PC-3 (cell line): ENCODE data around the gene POLD4.

ENCODE experiments used
- CTCF ChIP-seq: fragments of 300-600 bp; sonication (generic); conservative IDR thresholded peaks from 2 replicates; pipeline ENCODE4 v1.5.1; 2017; ENCODE audit warnings: antibody characterized with exemption, low read depth, mild to moderate bottlenecking, low read length
- EZH2phosphoT487 ChIP-seq: fragments of 300-600 bp; sonication (generic); IDR thresholded peaks from 2 replicates; pipeline ENCODE4 v1.6.1; 2018; ENCODE audit warnings: mild to moderate bottlenecking, antibody characterized with exemption, low read length, borderline replicate concordance

- no peak for TF ChIP-seq CTCF
- no peak for TF ChIP-seq EZH2phosphoT487
These were observed 18.6 kb upstream of the POLD4 start for GRCh38 chr11:67371911-67372320.
